SK-N-SH (cell line): ENCODE measurements around the gene FCGBP. TPM values are rescaled to one million over a fixed set of nuclear protein-coding genes. Genes with fewer than 3 reads are reported as not detected.

Source experiments
- CTCF ChIA-PET: fragments of 300-600, 350-600 bp; formaldehyde crosslinking; extraction: SDS; loops from one replicate; lab custom pipeline; 2021; lab: Yijun Ruan, JAX
- POLR2A ChIA-PET: fragments of 350-600 bp; sonication (Branson Sonifier 250); formaldehyde crosslinking; extraction: SDS; loops from one replicate; lab custom pipeline; 2020; ENCODE audit warnings: antibody characterized with exemption, inconsistent platforms; lab: Yijun Ruan, JAX
- DNase-seq: peaks from one replicate; pipeline ENCODE4 v3.0.0; 2012
- H2AFZ ChIP-seq: fragments of 200-600 bp; sonication (generic); 2 replicates; pipeline ENCODE4 v1.8.1; 2016; ENCODE audit warnings: antibody characterized with exemption, mild to moderate bottlenecking, low read depth
- H3F3A ChIP-seq: fragments of 200-600 bp; sonication (generic); replicated peaks from 2 replicates; pipeline ENCODE3; 2016; ENCODE audit warnings: antibody characterized with exemption, mild to moderate bottlenecking; ENCODE audit not compliant: insufficient read depth
- H3K27ac ChIP-seq, 2 experiments: fragments of 200-500 bp in 1 of 2; fragments of 200-600 bp in 1 of 2; sonication (Bioruptor generic) in 1 of 2; sonication (generic), shearing (Covaris generic) in 1 of 2; 2 replicates each; pipeline versions ENCODE4 v1.5.1 to v1.6.1; 2014 to 2016; ENCODE audit warnings: low read depth in 2 of 2, inconsistent platforms in 1 of 2, low read length in 1 of 2, mild to moderate bottlenecking in 1 of 2, mixed read lengths in 1 of 2
- H3K27me3 ChIP-seq: fragments of 200-600 bp; sonication (generic), shearing (Covaris generic); 2 replicates; pipeline ENCODE4 v1.6.1; 2016; ENCODE audit warnings: mixed run types; ENCODE audit not compliant: insufficient read depth
- H3K36me3 ChIP-seq, 2 experiments: fragments of 200-500 bp in 1 of 2; fragments of 200-600 bp in 1 of 2; sonication (Bioruptor generic) in 1 of 2; sonication (generic) in 1 of 2; replicated peaks in 1 of 2; 2 replicates each; pipeline versions ENCODE3 to v1.5.1; 2014 to 2016; ENCODE audit warnings: low read length in 1 of 2, mild to moderate bottlenecking in 1 of 2; ENCODE audit not compliant: insufficient read depth in 2 of 2, control insufficient read depth in 1 of 2
- H3K4me1 ChIP-seq, 2 experiments: fragments of 200-500 bp in 1 of 2; fragments of 200-600 bp in 1 of 2; sonication (Bioruptor generic) in 1 of 2; sonication (generic), shearing (Covaris generic) in 1 of 2; 2 replicates each; pipeline versions ENCODE4 v1.5.1 to v1.6.1; 2014 to 2016; ENCODE audit warnings: low read depth in 1 of 2, low read length in 1 of 2, mixed run types in 1 of 2; ENCODE audit not compliant: insufficient read depth in 2 of 2, control insufficient read depth in 1 of 2
- H3K4me2 ChIP-seq: fragments of 200-600 bp; sonication (generic), shearing (Covaris generic); 2 replicates; pipeline ENCODE4 v1.6.1; 2017; ENCODE audit warnings: mixed run types
- H3K4me3 ChIP-seq, 2 experiments: fragments of 200-500 bp in 1 of 2; fragments of 200-600 bp in 1 of 2; sonication (Bioruptor generic) in 1 of 2; sonication (generic), shearing (Covaris generic) in 1 of 2; 2 replicates each; pipeline versions ENCODE4 v1.5.1 to v1.8.1; 2014 to 2016; ENCODE audit warnings: low read depth in 2 of 2, inconsistent platforms in 1 of 2, low read length in 1 of 2, mild to moderate bottlenecking in 1 of 2, mixed read lengths in 1 of 2, moderate library complexity in 1 of 2
- H3K79me2 ChIP-seq: fragments of 200-600 bp; sonication (generic); 2 replicates; pipeline ENCODE4 v1.8.1; 2017; ENCODE audit warnings: mild to moderate bottlenecking; ENCODE audit not compliant: insufficient read depth
- H3K9ac ChIP-seq: fragments of 200-600 bp; sonication (generic); 2 replicates; pipeline ENCODE4 v1.6.1; 2017; ENCODE audit warnings: mixed run types
- H3K9me2 ChIP-seq: fragments of 200-600 bp; sonication (generic); 2 replicates; pipeline ENCODE4 v1.6.1; 2017; ENCODE audit warnings: mixed run types
- H3K9me3 ChIP-seq: fragments of 200-600 bp; sonication (generic); 2 replicates; pipeline ENCODE4 v1.6.1; 2017; ENCODE audit warnings: mixed run types, mild to moderate bottlenecking, moderate library complexity
- H4K20me1 ChIP-seq: fragments of 200-600 bp; sonication (generic); 2 replicates; pipeline ENCODE4 v1.6.1; 2017; ENCODE audit warnings: mild to moderate bottlenecking, mixed run types; ENCODE audit not compliant: insufficient read depth
- CHD2 ChIP-seq: fragments of 150-350 bp; IDR thresholded peaks from 2 replicates; pipeline ENCODE4 v1.6.1; 2018; ENCODE audit warnings: low read length; ENCODE audit not compliant: partially characterized antibody
- ELF1 ChIP-seq: IDR thresholded peaks from 2 replicates; pipeline ENCODE4 v1.4.0; 2012
- FOSL2 ChIP-seq: IDR thresholded peaks from 2 replicates; pipeline ENCODE4 v1.4.0; 2012; ENCODE audit warnings: low read depth, mild to moderate bottlenecking, moderate library complexity, borderline replicate concordance
- FOXJ3 ChIP-seq: sonication (generic); formaldehyde crosslinking; IDR thresholded peaks from 2 replicates; pipeline ENCODE4 v1.5.1; 2020; ENCODE audit warnings: mild to moderate bottlenecking, missing genetic modification reagents
- GATA2 ChIP-seq: sonication (generic); formaldehyde crosslinking; IDR thresholded peaks from 2 replicates; pipeline ENCODE4 v1.5.0; 2020; ENCODE audit warnings: mild to moderate bottlenecking, missing genetic modification reagents
- JUND ChIP-seq: IDR thresholded peaks from 2 replicates; pipeline ENCODE4 v1.4.0; 2012
- NRF1 ChIP-seq: IDR thresholded peaks from 2 replicates; pipeline ENCODE4 v1.6.1; 2012; ENCODE audit warnings: low read depth, mild to moderate bottlenecking, low read length
- POLR2AphosphoS5 ChIP-seq: IDR thresholded peaks from 2 replicates; pipeline ENCODE4 v1.6.1; 2012; ENCODE audit warnings: low read depth, low read length
- RFX5 ChIP-seq: IDR thresholded peaks from 2 replicates; pipeline ENCODE4 v1.6.1; 2012; ENCODE audit warnings: mild to moderate bottlenecking, improper control_type of control experiment, low read length
- RXRA ChIP-seq: IDR thresholded peaks from 2 replicates; pipeline ENCODE4 v1.4.0; 2012; ENCODE audit warnings: low read depth, mild to moderate bottlenecking, borderline replicate concordance
- SMC3 ChIP-seq: IDR thresholded peaks from 2 replicates; pipeline ENCODE4 v1.6.1; 2012; ENCODE audit warnings: low read depth, low read length, improper control_type of control experiment
- TAF1 ChIP-seq: IDR thresholded peaks from 2 replicates; pipeline ENCODE4 v1.6.1; 2012; ENCODE audit warnings: low read depth, mild to moderate bottlenecking, low read length, moderate library complexity, borderline replicate concordance
- TCF12 ChIP-seq: IDR thresholded peaks from 2 replicates; pipeline ENCODE4 v1.4.0; 2012
- TEAD4 ChIP-seq: IDR thresholded peaks from 2 replicates; pipeline ENCODE4 v1.4.0; 2012; ENCODE audit warnings: mild to moderate bottlenecking, borderline replicate concordance; ENCODE audit not compliant: insufficient read depth
- WGBS: methylation state at CpG from one replicate; pipeline ENCODE4 v1.1.6; 2017; ENCODE audit warnings: low lambda C conversion rate; 5-methylcytosine and 5-hydroxymethylcytosine counted together
- polyA plus RNA-seq, 3 experiments: library from polyadenylated mRNA; depleted of rRNA; stranded (reverse); fragments of >200 nt; gene quantifications; 2 replicates each; pipeline ENCODE4 v1.2.3, GENCODE V29; 2012
- TF ChIP-seq, protein P1 (sequence below): IDR thresholded peaks from 2 replicates; pipeline ENCODE4 v1.6.1; 2012; ENCODE audit warnings: mild to moderate bottlenecking, low read depth, low read length, moderate library complexity
- TF ChIP-seq, protein P2 (sequence below): fragments of 150-350 bp; IDR thresholded peaks from 2 replicates; pipeline ENCODE4 v1.6.1; 2016; ENCODE audit warnings: mild to moderate bottlenecking, low read depth, low read length
- TF ChIP-seq, protein P3 (sequence below): fragments of 150-350 bp; IDR thresholded peaks from 2 replicates; pipeline ENCODE4 v1.6.1; 2017; ENCODE audit warnings: antibody characterized with exemption, low read length, low read depth, borderline replicate concordance
- TF ChIP-seq, protein P4 (sequence below): IDR thresholded peaks from 2 replicates; pipeline ENCODE4 v1.4.0; 2012; ENCODE audit warnings: low read depth, borderline replicate concordance

The FCGBP gene
- polyA plus RNA-seq, 1 of the 3 experiments (the other 2 are of a cell fraction): 0.07 TPM

DNA sequence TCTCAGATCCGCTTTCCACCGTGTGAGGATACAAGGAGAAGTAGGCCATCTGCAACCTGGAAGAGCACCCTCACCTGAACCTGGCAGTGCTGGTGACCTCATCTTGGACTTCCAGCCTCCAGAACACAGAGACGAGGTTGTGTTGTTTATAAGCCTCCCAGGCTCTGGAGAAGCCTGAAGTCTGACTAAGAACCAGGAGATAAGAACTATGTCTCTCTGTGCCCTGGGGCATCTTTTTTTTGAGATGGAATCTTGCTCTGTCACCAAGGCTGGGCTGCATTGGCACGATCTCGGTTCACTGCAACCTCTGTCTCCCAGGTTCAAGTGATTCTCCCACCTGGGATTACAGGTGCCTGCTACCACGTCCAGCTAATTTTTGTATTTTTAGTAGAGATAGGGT is 14.5 kb downstream of the FCGBP start:
- H3K36me3 ChIP-seq: no peaks in the 10 kb centered on the region
- POLR2A ChIA-PET: no interaction called here
- no peak for TF ChIP-seq JUND
- no peak for TF ChIP-seq RXRA
- TF ChIP-seq ELF1: no peak
- TF ChIP-seq FOXJ3 (CRISPR knock-in tag): no peak
- no peak for TF ChIP-seq TCF12
- no peak overlapping the region for H3K4me3 ChIP-seq
- H3F3A ChIP-seq: no peaks in the 10 kb centered on the region
- no peaks in the 10 kb centered on the region for H3K4me1 ChIP-seq
- no peaks in the 10 kb centered on the region for H3K9me2 ChIP-seq
- no peak overlapping the region for H2AFZ ChIP-seq
- no peaks in the 10 kb centered on the region for H4K20me1 ChIP-seq
- WGBS: 43% methylated on average over 4 of the region's 6 CpGs
- no peaks in the 10 kb centered on the region for H3K79me2 ChIP-seq
- H3K27ac ChIP-seq: no peak overlapping the region
- no peaks in the 10 kb centered on the region for H3K27me3 ChIP-seq
- CTCF ChIA-PET: no interaction called here
- no peaks in the 10 kb centered on the region for H3K9me3 ChIP-seq
- H3K9ac ChIP-seq: no peak overlapping the region
- no peak overlapping the region for H3K4me2 ChIP-seq
- DNase-seq: no peak

DNA sequence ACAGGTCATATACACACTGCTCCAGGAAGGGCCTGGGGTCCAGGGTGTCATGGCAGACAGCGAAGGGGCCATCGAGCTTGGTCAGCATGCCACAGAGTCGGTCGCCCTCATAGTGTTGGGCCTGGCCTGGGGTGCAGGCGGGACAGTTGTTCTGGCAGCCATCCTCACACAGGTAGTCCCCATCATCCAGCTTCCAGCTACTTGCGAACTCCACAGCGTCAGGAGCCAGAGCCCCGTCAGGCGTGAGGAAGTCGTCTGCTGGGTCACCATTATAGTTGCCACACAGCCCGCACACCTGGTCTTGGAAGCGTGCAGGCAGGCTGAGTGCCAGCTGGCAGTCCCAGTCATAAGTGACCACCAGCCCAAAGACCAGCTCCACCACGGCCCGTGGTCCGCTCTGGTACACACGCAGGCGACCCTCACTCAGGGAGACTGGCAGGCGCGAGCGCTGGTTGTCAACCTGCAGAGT is 16.2 kb downstream of the FCGBP start:
- CTCF ChIA-PET: no interaction called here
- no peak overlapping the region for H2AFZ ChIP-seq
- no peaks in the 10 kb centered on the region for H3K9me3 ChIP-seq
- H3K9ac ChIP-seq: no peak overlapping the region
- no peaks in the 10 kb centered on the region for H3F3A ChIP-seq
- TF ChIP-seq NRF1 (no peak), TAF1 (no peak), SMC3 (no peak), FOSL2 (no peak), POLR2AphosphoS5 (no peak), RXRA (no peak), TEAD4 (no peak), CHD2 (no peak), GATA2 (CRISPR knock-in tag) (no peak), RFX5 (no peak)
- TF ChIP-seq, protein P1, sequence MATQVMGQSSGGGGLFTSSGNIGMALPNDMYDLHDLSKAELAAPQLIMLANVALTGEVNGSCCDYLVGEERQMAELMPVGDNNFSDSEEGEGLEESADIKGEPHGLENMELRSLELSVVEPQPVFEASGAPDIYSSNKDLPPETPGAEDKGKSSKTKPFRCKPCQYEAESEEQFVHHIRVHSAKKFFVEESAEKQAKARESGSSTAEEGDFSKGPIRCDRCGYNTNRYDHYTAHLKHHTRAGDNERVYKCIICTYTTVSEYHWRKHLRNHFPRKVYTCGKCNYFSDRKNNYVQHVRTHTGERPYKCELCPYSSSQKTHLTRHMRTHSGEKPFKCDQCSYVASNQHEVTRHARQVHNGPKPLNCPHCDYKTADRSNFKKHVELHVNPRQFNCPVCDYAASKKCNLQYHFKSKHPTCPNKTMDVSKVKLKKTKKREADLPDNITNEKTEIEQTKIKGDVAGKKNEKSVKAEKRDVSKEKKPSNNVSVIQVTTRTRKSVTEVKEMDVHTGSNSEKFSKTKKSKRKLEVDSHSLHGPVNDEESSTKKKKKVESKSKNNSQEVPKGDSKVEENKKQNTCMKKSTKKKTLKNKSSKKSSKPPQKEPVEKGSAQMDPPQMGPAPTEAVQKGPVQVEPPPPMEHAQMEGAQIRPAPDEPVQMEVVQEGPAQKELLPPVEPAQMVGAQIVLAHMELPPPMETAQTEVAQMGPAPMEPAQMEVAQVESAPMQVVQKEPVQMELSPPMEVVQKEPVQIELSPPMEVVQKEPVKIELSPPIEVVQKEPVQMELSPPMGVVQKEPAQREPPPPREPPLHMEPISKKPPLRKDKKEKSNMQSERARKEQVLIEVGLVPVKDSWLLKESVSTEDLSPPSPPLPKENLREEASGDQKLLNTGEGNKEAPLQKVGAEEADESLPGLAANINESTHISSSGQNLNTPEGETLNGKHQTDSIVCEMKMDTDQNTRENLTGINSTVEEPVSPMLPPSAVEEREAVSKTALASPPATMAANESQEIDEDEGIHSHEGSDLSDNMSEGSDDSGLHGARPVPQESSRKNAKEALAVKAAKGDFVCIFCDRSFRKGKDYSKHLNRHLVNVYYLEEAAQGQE: no peak
- TF ChIP-seq, protein P2, sequence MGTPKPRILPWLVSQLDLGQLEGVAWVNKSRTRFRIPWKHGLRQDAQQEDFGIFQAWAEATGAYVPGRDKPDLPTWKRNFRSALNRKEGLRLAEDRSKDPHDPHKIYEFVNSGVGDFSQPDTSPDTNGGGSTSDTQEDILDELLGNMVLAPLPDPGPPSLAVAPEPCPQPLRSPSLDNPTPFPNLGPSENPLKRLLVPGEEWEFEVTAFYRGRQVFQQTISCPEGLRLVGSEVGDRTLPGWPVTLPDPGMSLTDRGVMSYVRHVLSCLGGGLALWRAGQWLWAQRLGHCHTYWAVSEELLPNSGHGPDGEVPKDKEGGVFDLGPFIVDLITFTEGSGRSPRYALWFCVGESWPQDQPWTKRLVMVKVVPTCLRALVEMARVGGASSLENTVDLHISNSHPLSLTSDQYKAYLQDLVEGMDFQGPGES: no peak
- TF ChIP-seq, protein P3, sequence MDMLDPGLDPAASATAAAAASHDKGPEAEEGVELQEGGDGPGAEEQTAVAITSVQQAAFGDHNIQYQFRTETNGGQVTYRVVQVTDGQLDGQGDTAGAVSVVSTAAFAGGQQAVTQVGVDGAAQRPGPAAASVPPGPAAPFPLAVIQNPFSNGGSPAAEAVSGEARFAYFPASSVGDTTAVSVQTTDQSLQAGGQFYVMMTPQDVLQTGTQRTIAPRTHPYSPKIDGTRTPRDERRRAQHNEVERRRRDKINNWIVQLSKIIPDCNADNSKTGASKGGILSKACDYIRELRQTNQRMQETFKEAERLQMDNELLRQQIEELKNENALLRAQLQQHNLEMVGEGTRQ: no peak
- TF ChIP-seq, protein P4, sequence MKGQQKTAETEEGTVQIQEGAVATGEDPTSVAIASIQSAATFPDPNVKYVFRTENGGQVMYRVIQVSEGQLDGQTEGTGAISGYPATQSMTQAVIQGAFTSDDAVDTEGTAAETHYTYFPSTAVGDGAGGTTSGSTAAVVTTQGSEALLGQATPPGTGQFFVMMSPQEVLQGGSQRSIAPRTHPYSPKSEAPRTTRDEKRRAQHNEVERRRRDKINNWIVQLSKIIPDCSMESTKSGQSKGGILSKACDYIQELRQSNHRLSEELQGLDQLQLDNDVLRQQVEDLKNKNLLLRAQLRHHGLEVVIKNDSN: no peak
- H3K27me3 ChIP-seq: no peaks in the 10 kb centered on the region
- H3K4me1 ChIP-seq: no peaks in the 10 kb centered on the region
- POLR2A ChIA-PET: no interaction called here
- H3K4me3 ChIP-seq: no peak overlapping the region
- H3K36me3 ChIP-seq: no peaks in the 10 kb centered on the region
- no peaks in the 10 kb centered on the region for H4K20me1 ChIP-seq
- no peak overlapping the region for H3K27ac ChIP-seq
- 82% methylated on average over 20 of the region's 20 CpGs for WGBS
- H3K4me2 ChIP-seq: no peak overlapping the region
- DNase-seq: no peak
- no peaks in the 10 kb centered on the region for H3K79me2 ChIP-seq
- no peaks in the 10 kb centered on the region for H3K9me2 ChIP-seq
